Measurements from ENCODE around the gene CCDC183. TPM values are rescaled to one million over a fixed set of nuclear protein-coding genes. Genes with fewer than 3 reads are reported as not detected.
A peak's percentile ranks its signal among the peaks of the same experiment; 100 is the strongest.

CCDC183 gene
- total RNA-seq, 2 donors from 2014 or later, result 3.3 to 14.5 TPM

- Histone ChIP-seq H3K36me3 (replicated peaks in 1 of 2; ENCODE audit: insufficient read depth in 1 of 2, low read depth in 2 of 2) (no peaks in the 10 kb centered on the region), H3K27ac (no peak overlapping the region), H3K27me3 (no peaks in the 10 kb centered on the region), H3K4me1 (peaks cover 45% of the 10 kb centered on the region), H3K4me3 (no peak overlapping the region), H3K9me3 (no peaks in the 10 kb centered on the region)
- TF ChIP-seq POLR2A (IDR thresholded peaks at IDR 0.05), result no peak
- TF ChIP-seq CTCF (IDR thresholded peaks at IDR 0.05), result no peak
- intact Hi-C loops (cut with DNase I), result no loop called here
- DNase-seq (peak in 2 of 4 donors; percentile 1 to 12), ATAC-seq (no peak)
- WGBS, 2 donors, result 93 to 95% methylated on average over 22 of the region's 22 CpGs
Observed at GRCh38 chr9:136803551-136804508, 7.7 kb downstream of the CCDC183 start.

GRCh38 chr9:136804509-136805206 lies 8.5 kb downstream of the CCDC183 start:
- 90 to 92% methylated on average over 14 to 20 of the region's 20 CpGs for WGBS, 2 donors
- ATAC-seq (no peak), DNase-seq (peak in 2 of 4 donors; percentile 13 to 21)
- H3K4me1 ChIP-seq, result peaks cover 45% of the 10 kb centered on the region
- no peak for TF ChIP-seq POLR2A (IDR thresholded peaks at IDR 0.05)
- no peak for TF ChIP-seq CTCF (IDR thresholded peaks at IDR 0.05)
- no peaks in the 10 kb centered on the region for H3K36me3 ChIP-seq (replicated peaks in 1 of 2; ENCODE audit: insufficient read depth in 1 of 2, low read depth in 2 of 2)
- no peaks in the 10 kb centered on the region for H3K9me3 ChIP-seq
- no peaks in the 10 kb centered on the region for H3K27me3 ChIP-seq
- H3K27ac ChIP-seq, result no peak overlapping the region
- intact Hi-C loops (cut with DNase I), result no loop called here
- H3K4me3 ChIP-seq, result no peak overlapping the region

DNA sequence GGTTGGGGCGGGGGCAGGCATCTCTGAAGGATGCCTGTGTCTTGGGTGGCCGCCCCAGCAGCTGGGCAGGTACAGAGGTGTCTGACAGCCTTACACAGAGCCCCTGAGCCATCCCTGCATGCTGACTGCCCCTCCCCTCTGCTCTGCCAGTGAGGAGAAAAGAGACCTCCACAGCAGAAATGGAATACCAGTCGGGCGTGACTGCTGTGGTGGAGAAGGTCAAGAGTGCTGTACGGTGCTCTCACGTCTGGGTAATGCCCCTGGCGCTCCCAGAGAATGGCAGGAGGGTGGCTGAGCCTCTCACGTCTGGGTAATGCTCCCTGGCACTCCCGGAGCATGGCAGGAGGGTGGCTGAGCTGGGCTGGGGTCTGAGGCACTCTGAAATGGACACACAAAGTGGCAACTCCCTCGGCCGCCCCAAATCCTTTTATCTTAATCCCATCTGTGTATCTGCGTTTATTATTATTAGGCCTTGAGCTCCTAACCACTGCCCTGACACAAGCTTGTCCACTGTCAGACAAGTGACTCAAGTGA lies 9.1 kb downstream of the CCDC183 start:
- no peak for DNase-seq
- H3K36me3 ChIP-seq (replicated peaks in 1 of 2; ENCODE audit: insufficient read depth in 1 of 2, low read depth in 2 of 2), result no peaks in the 10 kb centered on the region
- intact Hi-C loops (cut with DNase I), result no loop called here
- no peak overlapping the region for H3K27ac ChIP-seq
- ATAC-seq, result no peak
- TF ChIP-seq CTCF (IDR thresholded peaks at IDR 0.05), result no peak
- no peak for TF ChIP-seq POLR2A (IDR thresholded peaks at IDR 0.05)
- H3K4me1 ChIP-seq, result peaks cover 47% of the 10 kb centered on the region
- H3K27me3 ChIP-seq, result no peaks in the 10 kb centered on the region
- 91 to 93% methylated on average over 10 to 12 of the region's 12 CpGs for WGBS, 2 donors
- no peak overlapping the region for H3K4me3 ChIP-seq
- H3K9me3 ChIP-seq, result no peaks in the 10 kb centered on the region

DNA sequence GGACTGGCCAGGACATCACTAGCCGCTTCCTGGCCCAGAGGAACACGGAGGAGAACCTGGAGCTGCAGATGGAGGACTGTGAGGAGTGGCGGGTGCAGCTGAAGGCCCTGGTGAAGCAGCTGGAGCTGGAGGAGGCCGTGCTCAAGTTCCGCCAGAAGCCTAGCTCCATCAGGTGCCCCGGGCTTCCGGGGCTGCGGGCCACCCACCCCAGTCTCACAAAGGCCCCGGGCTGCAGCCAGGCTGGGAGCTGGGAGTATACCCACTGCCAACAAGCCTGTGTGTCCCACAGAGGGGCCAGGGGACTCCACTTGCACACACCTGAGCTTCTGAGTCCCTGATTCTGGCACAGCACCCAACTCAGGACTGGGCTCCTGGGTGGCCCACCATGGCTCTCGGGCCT lies 9.9 kb downstream of the CCDC183 start:
- ATAC-seq (no peak), DNase-seq (peak in 1 of 4 donors; percentile 11)
- no peak overlapping the region for H3K4me3 ChIP-seq
- H3K36me3 ChIP-seq (replicated peaks in 1 of 2; ENCODE audit: insufficient read depth in 1 of 2, low read depth in 2 of 2), result no peaks in the 10 kb centered on the region
- peaks cover 47% of the 10 kb centered on the region for H3K4me1 ChIP-seq
- no peaks in the 10 kb centered on the region for H3K9me3 ChIP-seq
- H3K27ac ChIP-seq, result no peak overlapping the region
- 96 to 100% methylated on average over 5 to 10 of the region's 10 CpGs for WGBS, 2 donors
- no peaks in the 10 kb centered on the region for H3K27me3 ChIP-seq
- no peak for TF ChIP-seq POLR2A (IDR thresholded peaks at IDR 0.05)
- no peak for TF ChIP-seq CTCF (IDR thresholded peaks at IDR 0.05)
- intact Hi-C loops (cut with DNase I), result no loop called here

Data from body of pancreas (tissue), 4 donors.